ENCODE data around the gene FBXL7.

FBXL7 gene

GRCh38 chr5:15549961-15550360, 50.0 kb downstream of the FBXL7 start:
- H3K4me1 ChIP-seq (ENCODE audit: control insufficient read depth in 1 of 2, insufficient read depth in 1 of 2, low read depth in 1 of 2, low read length in 1 of 2): no peaks in the 10 kb centered on the region
- H3K9me3 ChIP-seq: no peaks in the 10 kb centered on the region
- H3K27me3 ChIP-seq: no peaks in the 10 kb centered on the region
- no peaks in the 10 kb centered on the region for H3K36me3 ChIP-seq
- no peak overlapping the region for H3K4me3 ChIP-seq (ENCODE audit: low read depth in 1 of 2, low read length in 1 of 2)
- H3K27ac ChIP-seq: no peak overlapping the region
- no peak for TF ChIP-seq CTCF (IDR thresholded peaks at IDR 0.05)

DNA sequence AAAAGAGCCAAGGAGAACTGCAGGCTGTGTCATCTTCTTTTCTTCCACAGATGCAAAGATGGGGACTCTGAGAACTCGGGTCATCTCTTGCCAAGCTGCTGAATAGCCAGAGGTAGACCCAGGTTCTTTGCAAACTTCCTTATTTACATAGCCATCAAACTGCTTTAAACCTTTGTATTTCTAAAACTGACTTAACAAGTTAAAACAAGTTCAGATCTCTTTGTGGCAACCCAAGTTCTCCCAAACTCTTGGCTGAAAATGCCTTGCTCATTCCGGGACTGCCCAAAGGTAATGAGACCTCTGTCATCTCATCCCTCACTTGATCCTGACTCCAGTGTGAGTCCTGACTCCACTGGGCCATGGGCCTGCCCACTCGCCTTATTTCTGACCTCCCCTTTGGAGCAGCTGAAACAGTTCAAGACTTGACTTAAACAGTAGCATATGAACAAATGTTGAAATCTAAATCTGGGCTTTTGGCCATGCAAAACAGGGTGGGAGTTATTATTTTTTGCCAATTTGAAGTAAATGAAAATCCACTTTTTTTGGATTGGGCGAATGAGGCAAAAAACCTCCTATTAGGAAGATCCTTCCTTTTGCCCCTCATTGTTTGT, 50.6 kb downstream of the FBXL7 start:
- TF ChIP-seq CTCF (IDR thresholded peaks at IDR 0.05): no peak
- H3K27ac ChIP-seq: no peak overlapping the region

GRCh38 chr5:15551113-15551504, 51.1 kb downstream of the FBXL7 start:
- no peak for TF ChIP-seq CTCF (IDR thresholded peaks at IDR 0.05)
- Histone ChIP-seq H3K27ac (no peak overlapping the region), H3K9me3 (no peaks in the 10 kb centered on the region), H3K36me3 (no peaks in the 10 kb centered on the region), H3K4me3 (ENCODE audit: low read depth in 1 of 2, low read length in 1 of 2) (no peak overlapping the region), H3K27me3 (no peaks in the 10 kb centered on the region), H3K4me1 (ENCODE audit: control insufficient read depth in 1 of 2, insufficient read depth in 1 of 2, low read depth in 1 of 2, low read length in 1 of 2) (no peaks in the 10 kb centered on the region)

More for the DNA sequence above, 50.6 kb downstream of the FBXL7 start:
- H3K27me3 ChIP-seq: no peaks in the 10 kb centered on the region
- H3K9me3 ChIP-seq: no peaks in the 10 kb centered on the region
- H3K4me1 ChIP-seq (ENCODE audit: control insufficient read depth in 1 of 2, insufficient read depth in 1 of 2, low read depth in 1 of 2, low read length in 1 of 2): no peaks in the 10 kb centered on the region
- H3K36me3 ChIP-seq: no peaks in the 10 kb centered on the region
- no peak overlapping the region for H3K4me3 ChIP-seq (ENCODE audit: low read depth in 1 of 2, low read length in 1 of 2)

DNA sequence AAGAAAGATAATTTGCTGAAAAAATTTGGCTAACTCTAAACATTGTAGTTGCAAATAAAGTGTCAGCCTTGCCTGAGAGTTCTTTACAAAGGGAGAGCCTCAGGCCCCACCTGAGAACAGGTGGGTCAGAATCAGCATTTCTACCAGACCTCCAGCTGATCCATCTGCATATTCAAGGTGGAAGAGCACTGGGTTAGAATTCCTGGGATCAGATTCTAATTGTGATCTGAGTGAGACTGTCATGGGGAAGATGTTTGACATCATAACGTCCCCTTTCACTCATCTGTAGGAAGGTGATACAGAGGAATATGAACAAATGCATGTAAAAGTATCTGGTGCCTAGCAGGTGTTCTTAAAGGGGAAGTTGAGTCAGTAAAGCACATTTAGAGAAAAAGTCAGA, 54.6 kb downstream of the FBXL7 start:
- Histone ChIP-seq H3K4me1 (ENCODE audit: control insufficient read depth in 1 of 2, insufficient read depth in 1 of 2, low read depth in 1 of 2, low read length in 1 of 2) (no peaks in the 10 kb centered on the region), H3K27me3 (no peaks in the 10 kb centered on the region), H3K36me3 (no peaks in the 10 kb centered on the region), H3K9me3 (no peaks in the 10 kb centered on the region), H3K27ac (no peak overlapping the region), H3K4me3 (ENCODE audit: low read depth in 1 of 2, low read length in 1 of 2) (no peak overlapping the region)
- TF ChIP-seq CTCF (IDR thresholded peaks at IDR 0.05): no peak

- no peaks in the 10 kb centered on the region for H3K4me1 ChIP-seq (ENCODE audit: control insufficient read depth in 1 of 2, insufficient read depth in 1 of 2, low read depth in 1 of 2, low read length in 1 of 2)
- no peak overlapping the region for H3K27ac ChIP-seq
- no peaks in the 10 kb centered on the region for H3K36me3 ChIP-seq
- no peak for TF ChIP-seq CTCF (IDR thresholded peaks at IDR 0.05)
- no peaks in the 10 kb centered on the region for H3K27me3 ChIP-seq
- H3K4me3 ChIP-seq (ENCODE audit: low read depth in 1 of 2, low read length in 1 of 2): no peak overlapping the region
- H3K9me3 ChIP-seq: no peaks in the 10 kb centered on the region
These were observed 55.2 kb downstream of the FBXL7 start for GRCh38 chr5:15555176-15555575.

DNA sequence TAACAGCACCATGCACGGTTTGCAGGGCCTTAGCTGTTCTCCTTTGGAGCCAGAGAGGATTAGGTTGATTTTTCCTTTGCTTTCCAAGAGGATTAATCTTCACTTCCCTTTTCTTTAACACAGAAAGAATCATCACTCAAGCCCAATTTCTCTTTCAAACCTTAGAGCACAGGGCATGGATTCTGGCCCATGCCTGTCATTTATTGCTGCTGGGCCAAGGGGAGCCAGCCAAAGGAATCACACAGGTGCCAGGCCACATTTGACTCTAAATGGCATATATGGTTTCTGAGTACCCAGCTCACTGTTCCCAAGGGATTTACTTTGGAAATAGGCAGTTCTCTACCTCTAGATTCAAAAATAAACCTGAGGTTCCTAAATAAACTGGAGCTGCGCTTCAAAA, 58.3 kb downstream of the FBXL7 start:
- Histone ChIP-seq H3K9me3 (no peaks in the 10 kb centered on the region), H3K27me3 (no peaks in the 10 kb centered on the region), H3K4me1 (ENCODE audit: control insufficient read depth in 1 of 2, insufficient read depth in 1 of 2, low read depth in 1 of 2, low read length in 1 of 2) (no peaks in the 10 kb centered on the region), H3K27ac (no peak overlapping the region), H3K4me3 (ENCODE audit: low read depth in 1 of 2, low read length in 1 of 2) (no peak overlapping the region), H3K36me3 (no peaks in the 10 kb centered on the region)
- TF ChIP-seq CTCF (IDR thresholded peaks at IDR 0.05): no peak

Measured in neutrophil (primary cell).